ENCODE measurements around the gene KIF26B.
"Not testable (repeated sequence)": the region's sequence is repeated elsewhere in the genome, so short reads cannot be mapped to it uniquely, and the experiment has no call there.

The KIF26B gene

DNA sequence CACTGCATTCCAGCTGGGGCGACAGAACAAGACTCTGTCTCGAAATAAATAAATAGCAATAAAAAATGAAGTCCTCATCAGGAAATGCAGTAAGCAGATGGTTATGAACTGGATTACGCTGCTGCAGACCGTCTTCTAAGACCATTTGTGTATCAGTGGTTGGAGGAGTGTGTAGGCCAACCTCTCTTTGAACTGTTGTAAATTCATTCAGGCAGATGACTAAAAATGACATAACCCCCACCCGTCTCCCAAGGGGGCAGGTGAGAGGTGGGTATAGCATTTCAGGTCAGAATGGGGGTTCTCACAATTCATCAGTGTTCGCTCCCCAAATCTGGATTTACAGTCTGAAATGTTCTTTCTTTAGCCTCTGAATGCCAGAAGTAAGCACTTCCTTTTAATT, 177.3 kb downstream of the KIF26B start:
- no peak for DNase-seq

GRCh38 chr1:245332513-245332912, 177.7 kb downstream of the KIF26B start:
- DNase-seq = no peak

- DNase-seq = no peak
Observed at GRCh38 chr1:245334235-245334634, 179.4 kb downstream of the KIF26B start.

DNA sequence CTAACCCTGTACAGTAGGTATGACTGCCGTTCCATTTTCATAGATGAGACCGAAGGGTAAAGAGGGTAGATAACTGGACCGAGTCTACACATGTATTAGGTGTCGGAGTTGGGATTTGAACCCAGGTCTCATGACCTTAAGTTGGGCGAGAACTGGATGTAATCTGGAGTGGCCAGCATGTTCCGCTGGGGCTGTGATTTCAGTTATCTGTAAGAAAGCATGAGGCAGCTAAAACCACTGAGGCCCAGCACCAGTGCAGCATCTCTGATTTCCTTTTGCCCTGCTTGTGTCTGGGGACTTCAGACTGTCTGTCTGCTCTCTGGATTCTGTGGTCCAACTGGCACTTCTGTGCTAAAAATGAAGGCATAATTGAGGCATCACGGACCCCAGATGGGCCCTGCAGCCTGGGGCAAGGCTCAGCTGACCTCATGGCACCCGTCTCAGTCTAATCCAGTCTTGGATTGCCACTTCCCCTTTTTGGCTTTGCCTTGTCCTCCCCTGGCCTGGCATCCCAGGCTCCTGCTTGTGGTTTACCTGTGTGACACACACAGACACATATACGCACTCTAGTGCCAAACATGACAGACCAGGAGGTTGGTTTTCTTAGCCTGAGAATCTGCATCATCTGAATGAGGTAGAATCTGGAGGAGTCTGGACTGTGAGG, 180.2 kb downstream of the KIF26B start:
- DNase-seq = no peak

DNA sequence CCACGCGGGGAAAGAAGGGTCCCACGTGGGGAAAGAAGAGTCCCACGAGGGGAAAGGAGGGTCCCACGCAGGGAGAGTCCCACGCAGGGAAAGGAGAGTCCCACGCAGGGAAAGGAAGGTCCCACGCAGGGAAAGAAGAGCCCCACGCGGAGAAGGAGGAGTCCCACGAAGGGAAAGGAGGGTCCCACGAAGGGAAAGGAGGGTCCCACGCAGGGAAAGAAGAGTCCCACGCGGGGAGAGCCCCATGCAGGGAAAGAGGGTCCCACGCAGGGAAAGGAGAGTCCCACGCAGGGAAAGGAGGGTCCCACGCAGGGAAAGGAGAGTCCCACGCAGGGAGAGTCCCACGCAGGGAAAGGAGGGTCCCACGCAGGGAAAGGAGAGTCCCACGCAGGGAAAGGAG, 180.9 kb downstream of the KIF26B start:
- DNase-seq = not testable (repeated sequence)

- no peak for DNase-seq
Observed at GRCh38 chr1:245336149-245336983, 181.6 kb downstream of the KIF26B start.

- DNase-seq = not testable (repeated sequence)
Observed at GRCh38 chr1:245336984-245337355, 182.2 kb downstream of the KIF26B start.

DNA sequence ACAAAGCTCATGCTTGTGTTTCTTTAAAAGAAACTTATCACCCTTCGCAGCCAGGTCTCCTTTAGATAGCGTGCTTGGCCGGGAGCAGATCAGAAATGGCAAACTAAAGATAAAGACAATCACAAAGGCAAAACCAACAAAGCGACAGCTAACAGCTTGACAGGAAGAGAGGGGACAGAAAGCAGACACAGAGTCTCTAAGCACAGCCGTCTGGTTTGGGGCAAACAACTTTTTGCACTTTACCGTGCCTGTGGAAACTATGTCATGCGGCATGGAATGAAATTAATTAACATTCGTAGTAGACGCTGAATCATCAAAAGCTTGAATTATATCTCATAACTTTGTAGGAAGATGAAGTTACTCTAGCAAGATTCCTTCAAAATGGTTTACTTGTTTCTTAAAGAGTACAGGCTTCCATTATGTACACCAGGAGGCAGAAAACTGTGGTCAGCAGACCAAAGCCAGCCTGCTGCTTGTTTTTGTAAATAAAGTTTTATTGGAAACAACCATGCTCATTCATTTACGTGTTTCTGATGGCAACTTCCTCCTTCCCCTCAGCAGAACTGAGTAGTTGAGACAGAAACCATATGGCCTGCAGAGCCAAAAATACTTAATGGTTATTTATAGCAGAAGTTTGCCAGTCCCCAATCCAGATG, 183.2 kb downstream of the KIF26B start:
- DNase-seq = no peak

DNA sequence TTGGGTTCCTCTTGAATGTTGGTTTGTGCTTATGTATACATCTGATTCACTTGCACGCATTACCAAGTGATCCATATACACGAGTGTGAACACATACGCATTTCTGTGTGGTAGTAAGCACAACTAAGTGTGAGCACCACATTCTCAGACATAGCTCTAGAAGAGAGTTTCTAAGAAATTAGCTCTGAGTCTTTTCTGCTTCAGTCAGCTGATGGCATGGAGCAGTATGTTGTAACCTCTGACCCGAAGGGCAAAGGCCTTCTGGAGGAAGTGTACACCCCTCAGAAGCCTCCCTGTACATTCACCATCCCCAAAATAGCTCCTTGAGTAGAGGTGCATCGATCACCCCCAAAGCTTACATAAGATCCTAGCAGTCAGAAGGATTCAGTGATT, 183.7 kb downstream of the KIF26B start:
- DNase-seq = no peak

- DNase-seq = no peak
Observed at GRCh38 chr1:245341743-245342142, 187.0 kb downstream of the KIF26B start.

DNA sequence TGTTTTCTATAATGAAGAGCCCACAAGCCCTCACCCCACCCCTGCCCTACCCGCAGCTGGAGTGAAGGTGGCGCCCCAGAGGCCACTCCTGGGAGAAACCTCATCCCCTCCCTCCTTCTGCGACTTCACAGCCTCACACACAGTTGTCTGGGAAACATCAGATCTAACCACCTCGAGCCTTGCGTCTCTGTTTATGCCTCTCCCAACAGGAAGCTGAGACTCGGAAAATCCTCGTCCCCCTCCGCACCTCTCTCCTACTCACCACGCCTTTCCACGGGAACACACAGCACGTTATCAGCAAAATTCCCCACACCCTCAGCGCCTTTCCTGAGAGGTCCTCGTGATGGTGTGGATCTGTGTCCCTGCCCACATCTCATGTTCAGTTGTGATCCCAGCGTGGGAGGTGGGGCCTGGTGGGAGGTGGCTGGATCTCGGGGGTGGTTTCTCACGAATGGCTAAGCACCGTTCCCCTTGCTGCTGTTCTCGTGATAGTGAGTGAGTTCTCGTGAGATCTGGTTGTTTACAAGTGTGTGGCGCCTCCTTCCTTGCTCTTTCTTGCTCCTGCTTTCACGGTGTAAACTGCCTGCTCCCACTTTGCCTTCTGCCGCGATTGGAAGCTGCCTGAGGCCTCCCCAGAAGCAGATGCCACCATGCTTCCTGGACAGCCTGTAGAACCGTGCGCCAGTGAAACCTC, 190.6 kb downstream of the KIF26B start:
- no peak for DNase-seq

GRCh38 chr1:245348626-245349025, 193.8 kb downstream of the KIF26B start:
- no peak for DNase-seq

- DNase-seq = no peak
Observed at GRCh38 chr1:245353411-245353810, 198.6 kb downstream of the KIF26B start.

GRCh38 chr1:245353915-245354775, 199.4 kb downstream of the KIF26B start:
- no peak for DNase-seq

DNA sequence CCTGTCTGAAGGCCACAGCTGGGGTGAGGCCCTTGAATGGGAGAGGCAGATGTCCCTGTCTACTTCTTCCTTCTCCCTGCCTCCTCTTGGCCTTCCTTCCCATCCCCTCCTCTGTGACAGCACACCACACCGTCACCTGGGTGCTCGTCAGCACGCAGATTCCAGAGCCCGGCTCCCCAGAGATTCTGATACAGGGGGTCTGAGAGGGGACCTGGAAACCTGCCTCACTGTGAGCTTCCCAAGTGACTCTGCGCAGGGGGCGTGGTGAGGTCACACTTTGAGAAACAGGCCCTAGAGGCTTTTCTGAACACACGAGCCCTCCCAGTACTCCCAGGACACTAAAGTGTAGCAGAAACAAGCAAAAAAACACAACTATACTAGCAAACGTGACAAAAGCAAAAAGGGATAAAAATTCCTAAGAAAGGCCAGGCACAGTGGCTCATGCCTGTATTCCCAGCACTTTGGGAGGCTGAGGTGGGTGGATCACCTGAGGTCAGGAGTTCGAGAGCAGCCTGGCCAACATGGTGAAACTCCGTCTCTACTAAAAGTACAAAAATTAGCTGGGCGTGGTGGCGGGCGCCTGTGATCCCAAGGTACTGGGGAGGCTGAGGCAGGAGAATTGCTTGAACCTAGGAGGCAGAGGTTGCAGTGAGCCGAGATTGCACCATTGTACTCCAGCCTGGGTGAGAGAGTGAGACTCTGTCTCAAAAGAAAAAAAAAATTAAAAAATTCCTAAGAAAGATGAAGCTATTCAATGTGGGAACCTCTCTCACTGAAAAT, 201.3 kb downstream of the KIF26B start:
- not testable (repeated sequence) for DNase-seq

GRCh38 chr1:245356891-245357585, 202.3 kb downstream of the KIF26B start:
- no peak for DNase-seq

DNA sequence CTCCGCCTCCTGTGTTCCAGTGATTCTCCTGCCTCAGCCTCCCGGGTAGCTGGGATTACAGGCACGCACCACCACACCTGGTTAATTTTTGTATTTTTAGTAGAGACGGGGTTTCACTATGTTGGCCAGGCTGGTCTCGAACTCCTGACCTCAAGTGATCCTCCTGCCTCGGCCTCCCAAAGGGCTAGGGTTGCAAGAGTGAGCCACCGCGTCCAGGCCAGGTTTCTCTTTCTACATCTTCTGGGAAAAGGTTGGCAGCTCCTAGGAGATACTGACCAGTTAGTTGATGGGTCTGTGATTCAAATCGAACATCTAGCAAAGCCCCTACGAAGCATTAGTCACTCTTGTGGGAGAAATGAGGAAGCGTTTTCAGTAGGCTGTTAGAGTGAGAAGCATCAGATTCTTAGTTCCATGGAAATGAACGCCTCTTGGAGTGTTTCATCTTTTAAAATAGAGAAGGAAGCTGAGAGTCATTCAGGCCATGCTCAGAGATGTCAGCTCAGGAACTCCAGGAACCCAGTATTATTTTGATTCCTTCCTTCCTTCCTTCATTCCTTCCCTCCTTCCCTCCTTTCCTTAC, 204.4 kb downstream of the KIF26B start:
- not testable (repeated sequence) for DNase-seq

DNA sequence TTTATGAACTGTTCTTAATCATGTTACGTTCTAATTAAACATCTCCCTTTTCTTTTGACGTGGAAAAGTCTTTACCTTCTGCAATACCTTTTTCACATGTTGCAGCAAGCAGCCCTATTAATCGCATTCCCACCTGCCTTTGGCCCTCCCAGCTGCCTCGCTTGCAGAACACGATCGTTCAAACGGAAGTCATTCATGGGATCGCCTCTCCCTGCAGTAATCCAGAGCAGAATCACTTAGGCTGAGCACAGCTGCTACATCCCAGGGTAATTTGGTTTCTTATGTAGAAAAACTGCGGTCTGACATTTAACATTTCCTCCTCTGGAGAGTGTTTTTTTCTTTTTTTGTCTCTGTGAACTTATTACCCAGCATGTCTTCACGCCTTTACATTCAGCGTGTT, 206.3 kb downstream of the KIF26B start:
- DNase-seq = no peak

DNA sequence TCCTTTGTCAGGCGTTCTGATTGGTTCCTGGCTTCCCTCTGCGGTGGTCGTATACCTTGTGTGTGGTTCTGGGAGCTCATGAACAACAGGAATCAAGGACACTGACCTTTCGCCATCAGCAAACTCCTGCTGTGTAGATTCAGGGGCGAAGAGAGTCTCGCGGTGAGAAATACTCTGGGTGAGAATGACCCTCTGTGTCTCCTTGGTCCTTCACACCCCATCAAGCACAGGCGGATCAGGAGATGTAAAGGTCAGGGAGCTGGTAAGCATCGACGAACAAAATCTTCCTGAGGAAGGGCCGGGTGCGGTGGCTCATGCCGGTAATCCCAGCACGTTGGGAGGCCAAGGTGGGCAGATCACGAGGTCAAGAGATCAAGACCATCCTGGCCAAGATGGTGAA, 207.2 kb downstream of the KIF26B start:
- DNase-seq = no peak

DNA sequence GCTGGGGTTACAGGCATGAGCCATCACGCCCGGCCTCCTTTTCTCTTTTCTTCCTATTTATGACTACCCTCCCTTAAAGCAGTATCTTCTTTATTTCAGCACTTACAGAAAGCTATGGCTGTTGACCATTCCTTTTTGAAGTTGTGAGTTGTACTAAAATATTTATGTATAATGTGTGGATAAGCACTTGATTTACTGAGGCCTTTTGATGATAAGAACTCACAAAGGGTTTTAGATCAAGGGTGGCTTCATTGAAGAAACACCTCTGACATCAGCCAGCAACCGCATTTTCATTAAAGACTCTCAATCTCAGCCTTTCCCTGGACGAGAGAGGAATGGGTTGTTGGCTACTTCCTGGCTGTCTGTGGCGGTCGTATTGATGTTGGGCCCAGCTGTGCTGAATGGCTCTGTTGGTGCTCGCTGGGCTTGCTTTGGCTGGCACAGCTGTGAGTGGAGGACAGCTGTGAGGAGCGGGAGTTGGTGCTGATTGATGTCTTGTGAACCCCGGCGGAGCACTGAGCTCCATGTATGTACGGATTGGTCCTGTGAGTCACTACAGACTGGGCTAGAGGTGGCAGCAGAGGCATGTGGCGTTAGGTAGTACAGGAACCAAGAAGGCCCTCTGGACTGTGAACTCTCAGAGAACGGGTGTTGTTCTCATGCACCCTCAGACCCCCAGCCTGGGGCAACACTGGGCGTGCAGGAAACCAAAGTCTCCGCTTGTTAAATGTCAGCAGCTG, 208.8 kb downstream of the KIF26B start:
- no peak for DNase-seq

Measured in activated naive CD4-positive, alpha-beta T cell (primary cell).